Measurements from ENCODE around the gene SERPINB12. TPM values are rescaled to one million over a fixed set of nuclear protein-coding genes. Genes with fewer than 3 reads are reported as not detected.

The SERPINB12 gene
- not detected for total RNA-seq
- long read RNA-seq: 0 reads

GRCh38 chr18:63542069-63542468, at the start of gene SERPINB12:
SERPINB12 (plus strand) TSS chr18:63542369; CDS start chr18:63556160, 13,791 bp downstream.
- ATAC-seq (no peak), DNase-seq (no peak)
- intact Hi-C loops (cut with DNase I, micrococcal nuclease): no loop called here

- intact Hi-C loops (cut with DNase I, micrococcal nuclease): no loop called here
- no peak for DNase-seq
- ATAC-seq: no peak
Measured at GRCh38 chr18:63492851-63493250, 49.3 kb upstream of the SERPINB12 start.

DNA sequence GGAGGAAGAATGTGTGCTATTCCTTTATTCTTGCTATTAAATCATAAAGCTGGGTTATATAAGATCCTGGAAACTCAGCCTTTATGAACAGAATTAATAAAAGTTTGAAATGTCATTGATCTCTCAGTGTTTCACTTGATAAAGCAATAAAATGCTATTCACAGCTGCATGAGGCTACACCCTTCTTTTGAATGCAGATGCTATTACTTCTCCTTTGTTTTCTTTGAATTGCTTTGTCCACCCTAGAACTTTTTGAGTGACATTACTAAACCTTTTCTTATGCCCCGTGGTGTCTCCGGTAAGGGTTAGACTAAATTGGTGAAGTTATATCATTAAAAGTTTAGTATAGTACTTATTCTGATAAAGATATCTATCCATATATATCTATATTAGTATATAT, 46.5 kb upstream of the SERPINB12 start:
- ATAC-seq (no peak), DNase-seq (no peak)
- intact Hi-C loops (cut with DNase I, micrococcal nuclease): no loop called here

DNA sequence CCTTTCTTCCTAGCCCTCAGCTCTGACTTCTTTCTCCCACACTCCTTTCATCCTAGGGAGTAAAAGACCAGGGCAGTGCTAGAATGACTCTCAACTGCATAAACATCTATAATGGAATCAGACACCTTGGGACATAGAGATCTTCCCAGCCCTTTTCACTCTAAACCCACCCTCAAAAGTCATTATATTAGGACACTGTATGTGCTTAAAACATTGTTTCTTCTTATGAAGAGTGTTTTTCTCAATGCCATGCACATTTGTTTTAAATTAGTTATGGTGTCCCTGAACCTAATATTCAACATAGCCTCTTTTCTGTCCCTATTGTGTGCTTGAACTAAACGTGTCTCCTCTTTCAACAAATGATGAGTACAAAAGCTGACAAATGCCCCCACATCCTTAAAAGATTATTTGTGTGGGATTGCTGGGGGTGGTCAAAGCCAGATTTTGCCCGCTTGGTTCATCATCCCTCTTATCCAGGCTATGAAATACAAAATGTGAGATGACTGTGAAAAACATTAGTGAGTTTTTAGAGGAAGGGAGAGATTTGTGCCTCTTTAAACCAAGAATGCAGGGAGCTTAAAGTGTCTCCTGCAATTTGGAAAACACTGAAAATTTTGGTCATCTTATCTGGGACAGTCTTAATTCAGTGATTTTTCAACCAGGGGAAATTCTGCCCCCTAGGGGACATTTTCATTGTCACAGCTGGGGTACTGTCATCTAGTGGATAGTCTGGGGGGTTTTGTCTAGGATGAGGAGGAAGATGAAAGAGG, 36.4 kb upstream of the SERPINB12 start:
- peak; percentile 61 for ATAC-seq
- intact Hi-C loops (cut with DNase I, micrococcal nuclease): no loop called here
- DNase-seq: peak in 1 of 2 donors; percentile 24

GRCh38 chr18:63506336-63506646, 35.9 kb upstream of the SERPINB12 start:
- ATAC-seq: no peak
- intact Hi-C loops (cut with DNase I, micrococcal nuclease): no loop called here
- DNase-seq: no peak

DNA sequence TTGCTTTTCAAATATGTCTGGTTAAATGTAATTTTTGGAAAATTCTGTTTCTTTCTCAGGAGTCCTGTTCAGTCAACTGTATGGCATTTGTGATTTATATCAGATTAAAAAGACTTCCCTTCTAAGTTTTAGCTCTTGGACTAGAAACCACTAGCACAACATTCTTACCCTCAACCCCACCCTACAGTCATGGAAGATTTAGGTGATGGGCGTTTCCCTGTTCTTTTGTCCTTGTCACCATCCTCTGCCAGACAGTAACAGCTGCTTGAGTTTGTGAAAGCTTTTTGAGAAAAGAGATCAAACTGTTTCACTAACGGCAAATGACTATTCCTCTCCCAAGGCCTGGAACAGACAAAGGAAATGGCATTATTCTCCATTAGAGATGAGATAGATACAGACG, 33.6 kb upstream of the SERPINB12 start:
- ATAC-seq (no peak), DNase-seq (no peak)
- intact Hi-C loops (cut with DNase I, micrococcal nuclease): no loop called here

DNA sequence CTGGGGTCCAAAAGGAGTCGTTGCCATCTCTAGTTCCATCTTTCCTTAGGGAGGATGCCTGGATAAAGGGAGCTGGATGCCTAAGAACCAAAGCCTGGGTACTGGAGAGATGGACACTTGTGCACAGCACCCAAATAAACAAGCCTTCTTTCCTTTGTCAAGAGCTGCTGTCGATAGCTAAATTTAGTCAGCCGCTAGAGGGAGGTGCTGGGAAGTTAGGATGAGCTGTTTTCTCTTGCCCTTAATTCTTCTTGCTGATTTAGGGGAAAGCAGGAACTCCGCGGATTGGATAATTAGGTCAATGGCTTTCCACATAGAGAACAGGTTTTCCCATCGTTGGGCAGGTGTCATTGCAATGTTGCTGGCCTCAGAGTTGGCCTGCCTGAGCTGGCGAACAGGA, 30.9 kb upstream of the SERPINB12 start:
- intact Hi-C loops (cut with DNase I, micrococcal nuclease): no loop called here
- ATAC-seq: peak; percentile 26
- peak in 1 of 2 donors; percentile 10 for DNase-seq

DNA sequence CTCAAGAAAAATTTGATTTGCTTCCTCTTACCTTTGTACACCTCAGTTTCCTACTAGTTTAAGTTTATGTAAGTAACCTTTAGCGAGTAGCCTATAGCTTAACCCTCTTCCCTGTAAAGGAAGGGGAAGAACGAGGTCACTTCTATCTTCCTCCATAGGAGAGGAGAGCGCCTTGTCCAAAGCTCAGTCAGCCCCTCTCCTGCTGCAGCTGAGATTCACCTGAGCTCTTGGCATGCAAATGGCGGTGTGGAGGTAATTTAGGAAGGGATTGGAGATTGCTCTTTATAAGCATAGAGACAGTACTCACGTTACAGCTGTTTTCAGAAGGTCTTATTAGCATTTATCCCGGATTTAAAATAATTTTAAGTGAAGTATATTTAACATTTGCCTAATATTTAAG, 27.8 kb upstream of the SERPINB12 start:
- no peak for DNase-seq
- ATAC-seq: no peak
- intact Hi-C loops (cut with DNase I, micrococcal nuclease): no loop called here

- no peak for DNase-seq
- intact Hi-C loops (cut with DNase I, micrococcal nuclease): loop anchor here in 1 of 2 donors (5.0 kb wide), 2 partner anchors 62 to 332 kb away; no protein-coding TSS in a partner anchor
- ATAC-seq: no peak
Measured at GRCh38 chr18:63514888-63515678, 27.1 kb upstream of the SERPINB12 start.

- DNase-seq (no peak), ATAC-seq (no peak)
- intact Hi-C loops (cut with DNase I, micrococcal nuclease): loop anchor here in 1 of 2 donors (5.0 kb wide), 2 partner anchors 62 to 332 kb away; no protein-coding TSS in a partner anchor
Measured at GRCh38 chr18:63515801-63516200, 26.4 kb upstream of the SERPINB12 start.

GRCh38 chr18:63518178-63519012, 23.8 kb upstream of the SERPINB12 start:
- DNase-seq: peak in 1 of 2 donors; percentile 39
- ATAC-seq: peak; percentile 80
- intact Hi-C loops (cut with DNase I, micrococcal nuclease): loop anchor here in 1 of 2 donors (5.0 kb wide), 2 partner anchors 59 to 329 kb away; no protein-coding TSS in a partner anchor

- ATAC-seq: no peak
- intact Hi-C loops (cut with DNase I, micrococcal nuclease): no loop called here
- no peak for DNase-seq
Measured at GRCh38 chr18:63520053-63520685, 22.0 kb upstream of the SERPINB12 start.

DNA sequence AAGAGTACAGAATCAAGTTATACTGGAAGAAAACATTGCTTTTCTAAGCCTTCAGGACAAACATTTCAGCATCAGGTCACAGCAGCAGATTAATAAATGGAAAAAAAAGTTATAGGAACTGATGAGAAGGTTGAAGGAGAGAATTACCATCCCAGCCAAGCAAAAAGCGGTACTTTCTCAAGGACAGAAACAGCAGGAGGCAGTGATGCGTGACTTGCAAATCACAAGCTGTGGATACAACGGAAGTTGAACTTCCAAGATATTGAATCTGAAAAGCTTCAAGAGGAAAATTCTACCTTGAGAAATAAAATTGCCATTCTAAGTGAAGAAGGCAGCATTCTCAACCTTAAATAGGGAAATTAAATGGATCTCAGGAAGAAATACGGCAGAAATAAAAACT, 18.5 kb upstream of the SERPINB12 start:
- intact Hi-C loops (cut with DNase I, micrococcal nuclease): no loop called here
- DNase-seq: no peak
- ATAC-seq: no peak

GRCh38 chr18:63527251-63527650, 14.9 kb upstream of the SERPINB12 start:
- intact Hi-C loops (cut with DNase I, micrococcal nuclease): no loop called here
- ATAC-seq (no peak), DNase-seq (no peak)

DNA sequence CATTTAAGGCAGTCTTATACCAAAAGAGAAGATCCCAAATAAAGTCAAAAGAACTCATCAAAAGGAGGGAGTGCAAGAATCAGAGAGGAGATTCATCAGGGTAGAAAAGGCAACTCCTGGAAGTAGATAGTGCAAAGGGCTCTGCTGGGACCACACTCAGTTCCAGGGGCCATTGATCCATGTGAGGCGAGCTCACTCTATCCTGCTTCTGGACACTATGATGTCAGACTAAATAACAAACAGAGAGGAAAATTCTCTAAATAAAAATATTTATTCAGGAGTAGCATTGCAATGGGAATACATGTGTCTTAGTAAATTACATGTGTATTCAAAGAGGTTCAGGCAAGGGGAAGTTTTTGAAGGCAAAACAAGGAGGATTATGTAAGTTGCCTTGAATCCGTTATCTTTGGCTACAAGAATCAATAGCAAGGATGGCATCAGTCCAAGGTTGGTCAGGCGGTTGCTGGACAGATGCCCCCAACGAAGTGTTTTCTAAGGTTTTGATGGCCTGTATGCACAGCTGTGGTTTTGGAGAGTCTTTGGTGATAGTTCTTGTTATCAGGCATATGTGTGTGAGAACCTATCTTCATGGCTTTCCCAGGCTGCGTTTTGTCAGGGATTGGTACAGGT, 13.2 kb upstream of the SERPINB12 start:
- ATAC-seq (no peak), DNase-seq (no peak)
- intact Hi-C loops (cut with DNase I, micrococcal nuclease): no loop called here

DNA sequence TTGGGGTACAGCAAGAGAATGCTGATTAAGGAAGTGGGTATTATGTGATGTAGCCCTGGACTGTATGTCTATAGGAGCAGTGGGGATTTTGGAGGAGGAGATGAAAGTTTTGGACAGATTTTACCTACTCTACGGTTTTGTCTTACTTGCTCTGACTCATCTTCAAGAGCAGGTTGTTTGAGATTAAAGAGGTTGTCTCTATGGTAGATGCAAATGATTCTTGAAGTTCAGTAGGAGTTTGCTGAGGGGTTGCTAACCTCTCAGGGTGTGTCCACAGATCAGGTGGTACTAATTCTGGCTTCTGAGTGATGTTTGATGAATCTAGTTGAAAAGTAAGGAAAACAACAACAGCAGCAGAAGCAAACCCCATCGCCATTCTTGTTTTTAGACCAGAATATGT, 9.7 kb upstream of the SERPINB12 start:
- no peak for DNase-seq
- ATAC-seq: no peak
- intact Hi-C loops (cut with DNase I, micrococcal nuclease): no loop called here

GRCh38 chr18:63534615-63535014, 7.6 kb upstream of the SERPINB12 start:
- no peak for ATAC-seq
- DNase-seq: no peak
- intact Hi-C loops (cut with DNase I, micrococcal nuclease): no loop called here

- intact Hi-C loops (cut with DNase I, micrococcal nuclease): no loop called here
- ATAC-seq (no peak), DNase-seq (no peak)
Measured at GRCh38 chr18:63539904-63540510, 2.2 kb upstream of the SERPINB12 start.

Data from left colon (tissue), 2 donors.